NB4 (cell line): ENCODE data around the gene OTUB2.
A peak's percentile ranks its signal among the peaks of the same experiment; 100 is the strongest.

Source experiments
- DNase-seq: peaks from one replicate; pipeline ENCODE4 v3.0.0; 2010; ENCODE audit warnings: low read depth
- H3K4me3 ChIP-seq: one replicate; pipeline ENCODE4 v1.5.1; 2011; ENCODE audit warnings: mild to moderate bottlenecking, low read depth, low read length, moderate library complexity
- CTCF ChIP-seq: IDR thresholded peaks from one replicate; pipeline ENCODE4 v1.5.1; 2012; ENCODE audit warnings: low read depth, low read length
- MAX ChIP-seq: IDR thresholded peaks from 2 replicates; pipeline ENCODE4 v1.6.1; 2011; ENCODE audit warnings: low read depth, low read length
- MYC ChIP-seq: IDR thresholded peaks from 2 replicates; pipeline ENCODE4 v1.6.1; 2011; ENCODE audit warnings: low read depth, low read length
- POLR2A ChIP-seq: IDR thresholded peaks from 2 replicates; pipeline ENCODE4 v1.6.1; 2011; ENCODE audit warnings: mild to moderate bottlenecking; ENCODE audit not compliant: insufficient read length; ENCODE audit errors: extremely low read depth

The OTUB2 gene

GRCh38 chr14:94003397-94003796, 22.7 kb upstream of the OTUB2 start:
- H3K4me3 ChIP-seq, result no peak overlapping the region
- TF ChIP-seq CTCF (no peak), POLR2A (no peak), MYC (no peak), MAX (no peak)
- no peak for DNase-seq

- DNase-seq, result no peak
- no peak overlapping the region for H3K4me3 ChIP-seq
- TF ChIP-seq POLR2A, result no peak
Observed at GRCh38 chr14:94004015-94004414, 22.1 kb upstream of the OTUB2 start.

GRCh38 chr14:94005324-94006073, 20.6 kb upstream of the OTUB2 start:
- TF ChIP-seq MYC (no peak), CTCF (peak; percentile 50), POLR2A (no peak)
- H3K4me3 ChIP-seq, result no peak overlapping the region
- DNase-seq, result no peak

- DNase-seq, result no peak
- TF ChIP-seq CTCF, result no peak
- TF ChIP-seq POLR2A, result no peak
- no peak for TF ChIP-seq MAX
- no peak for TF ChIP-seq MYC
- H3K4me3 ChIP-seq, result no peak overlapping the region
Observed at GRCh38 chr14:94008234-94008633, 17.9 kb upstream of the OTUB2 start.

GRCh38 chr14:94009767-94010166, 16.4 kb upstream of the OTUB2 start:
- no peak overlapping the region for H3K4me3 ChIP-seq
- no peak for TF ChIP-seq CTCF
- no peak for TF ChIP-seq MAX
- no peak for TF ChIP-seq POLR2A
- TF ChIP-seq MYC, result no peak
- no peak for DNase-seq

GRCh38 chr14:94010625-94011024, 15.5 kb upstream of the OTUB2 start:
- no peak overlapping the region for H3K4me3 ChIP-seq
- TF ChIP-seq MAX, result no peak
- no peak for TF ChIP-seq CTCF
- no peak for TF ChIP-seq MYC
- TF ChIP-seq POLR2A, result no peak
- DNase-seq, result no peak
